GM21825 (cell line): Measurements from ENCODE around the gene NBR1.
"Not testable (repeated sequence)": the region's sequence is repeated elsewhere in the genome, so short reads cannot be mapped to it uniquely, and the experiment has no call there.

Source experiments
- ATAC-seq: cut with Tn5 transposase; IDR thresholded peaks from one replicate; pipeline ENCODE4 v1.9.1; 2021; ENCODE audit warnings: mild to moderate bottlenecking, moderate library complexity; ENCODE audit not compliant: unreplicated experiment

The NBR1 gene

GRCh38 chr17:43212641-43213490, 41.9 kb downstream of the NBR1 start:
- no peak for ATAC-seq

- no peak for ATAC-seq
Observed at GRCh38 chr17:43213545-43213944, 42.5 kb downstream of the NBR1 start.

GRCh38 chr17:43215341-43215740, 44.3 kb downstream of the NBR1 start:
- ATAC-seq: no peak

- ATAC-seq: no peak
Observed at GRCh38 chr17:43216369-43216761, 45.4 kb downstream of the NBR1 start.

- no peak for ATAC-seq
Observed at GRCh38 chr17:43216762-43217613, 46.0 kb downstream of the NBR1 start.

- ATAC-seq: no peak
Observed at GRCh38 chr17:43217614-43218087, 46.6 kb downstream of the NBR1 start.

- no peak for ATAC-seq
Observed at GRCh38 chr17:43219001-43219400, 48.0 kb downstream of the NBR1 start.

GRCh38 chr17:43219746-43220380, 48.8 kb downstream of the NBR1 start:
- no peak for ATAC-seq

GRCh38 chr17:43220511-43221125, 49.6 kb downstream of the NBR1 start:
- no peak for ATAC-seq

- no peak for ATAC-seq
Observed at GRCh38 chr17:43224146-43224705, 53.2 kb downstream of the NBR1 start.

GRCh38 chr17:43226393-43226792, 55.4 kb downstream of the NBR1 start:
- ATAC-seq: no peak

GRCh38 chr17:43228020-43228782, 57.2 kb downstream of the NBR1 start, which contains the start of gene CCDC200:
Gene CCDC200, minus strand, starts transcription at chr17:43228623. Its CDS starts 69 bp downstream, at chr17:43228554.
- not testable (repeated sequence) for ATAC-seq

GRCh38 chr17:43231205-43232020, 60.4 kb downstream of the NBR1 start:
- ATAC-seq: not testable (repeated sequence)

- ATAC-seq: not testable (repeated sequence)
Observed at GRCh38 chr17:43232021-43232699, 61.1 kb downstream of the NBR1 start.

GRCh38 chr17:43233263-43233662, 62.2 kb downstream of the NBR1 start:
- not testable (repeated sequence) for ATAC-seq

- ATAC-seq: not testable (repeated sequence)
Observed at GRCh38 chr17:43233877-43234276, 62.9 kb downstream of the NBR1 start, which contains the start of gene RNU2-1. Gene RNU2-1, minus strand, starts transcription at chr17:43233977.

- not testable (repeated sequence) for ATAC-seq
Observed at GRCh38 chr17:43239597-43239996, 68.6 kb downstream of the NBR1 start.
